Thoracic aorta (tissue), 2 donors: ENCODE data around the gene NFX1. TPM values are rescaled to one million over a fixed set of nuclear protein-coding genes. Genes with fewer than 3 reads are reported as not detected.

ENCODE experiments used
- ATAC-seq: fragments of 150-250 bp; one replicate; pipeline ENCODE4 v1.8.0; 2017; ENCODE audit warnings: low read depth; ENCODE audit not compliant: insufficient number of reproducible peaks, low FRiP score
- DNase-seq: peaks from one replicate; pipeline ENCODE4 v3.0.0-alpha.2; 2020; ENCODE audit warnings: low spot score
- H3K27ac ChIP-seq, 2 donors: fragments of 200-600 bp; sonication (generic); 1 replicate in 1 of 2; 2 replicates in 1 of 2; pipeline ENCODE4 v1.5.1; 2016; ENCODE audit warnings: mild to moderate bottlenecking in 2 of 2, moderate library complexity in 2 of 2
- H3K27me3 ChIP-seq: fragments of 200-600 bp; sonication (generic); replicated peaks from 2 replicates; pipeline ENCODE4 v1.6.0; 2016; ENCODE audit warnings: mild to moderate bottlenecking; ENCODE audit not compliant: insufficient read depth
- H3K36me3 ChIP-seq: fragments of 200-600 bp; sonication (generic); one replicate; pipeline ENCODE4 v1.5.1; 2016
- H3K4me1 ChIP-seq, 2 donors: fragments of 200-600 bp; sonication (generic); 1 replicate in 1 of 2; 2 replicates in 1 of 2; pipeline versions ENCODE4 v1.5.1 to v1.6.0; 2016; ENCODE audit warnings: low read depth in 2 of 2, mild to moderate bottlenecking in 1 of 2; ENCODE audit not compliant: control insufficient read depth in 1 of 2
- H3K4me3 ChIP-seq: fragments of 200-600 bp; sonication (generic); 2 replicates; pipeline ENCODE4 v1.5.1; 2016; ENCODE audit warnings: mild to moderate bottlenecking
- H3K9me3 ChIP-seq: fragments of 200-600 bp; sonication (generic); 2 replicates; pipeline ENCODE4 v1.5.1; 2016
- CTCF ChIP-seq: fragments of 200-600 bp; sonication (generic); IDR thresholded peaks from one replicate; pipeline ENCODE4 v1.5.1; 2019; ENCODE audit warnings: antibody characterized with exemption
- total RNA-seq, 2 donors: library from RNA; depleted of rRNA; stranded (reverse); fragments of >200 nt; gene quantifications; one replicate each; pipeline versions ENCODE4 v1.1.0 to v1.2.3, GENCODE V29; 2016

Gene NFX1
- total RNA-seq, 2 donors from 2014 or later = 22.5 to 39.7 TPM

- Histone ChIP-seq H3K4me1 (no peaks in the 10 kb centered on the region), H3K27ac (no peak overlapping the region), H3K4me3 (no peak overlapping the region), H3K9me3 (no peaks in the 10 kb centered on the region), H3K36me3 (peaks cover 57% of the 10 kb centered on the region), H3K27me3 (no peaks in the 10 kb centered on the region)
- no peak for DNase-seq
- ATAC-seq = no peak
- no peak for TF ChIP-seq CTCF
These were observed 49.9 kb downstream of the NFX1 start for GRCh38 chr9:33340186-33340585.

GRCh38 chr9:33341182-33341581, 50.9 kb downstream of the NFX1 start:
- Histone ChIP-seq H3K4me1 (no peaks in the 10 kb centered on the region), H3K27ac (no peak overlapping the region), H3K9me3 (no peaks in the 10 kb centered on the region), H3K27me3 (no peaks in the 10 kb centered on the region), H3K4me3 (no peak overlapping the region), H3K36me3 (peaks cover 60% of the 10 kb centered on the region)
- no peak for TF ChIP-seq CTCF
- ATAC-seq (no peak), DNase-seq (no peak)

- TF ChIP-seq CTCF = no peak
- H3K27ac ChIP-seq = no peak overlapping the region
These were observed 53.8 kb downstream of the NFX1 start for GRCh38 chr9:33344145-33344544.

GRCh38 chr9:33346564-33346963, 56.2 kb downstream of the NFX1 start:
- H3K27ac ChIP-seq = no peak overlapping the region

More at GRCh38 chr9:33344145-33344544, 53.8 kb downstream of the NFX1 start:
- Histone ChIP-seq H3K9me3 (no peaks in the 10 kb centered on the region), H3K27me3 (no peaks in the 10 kb centered on the region), H3K4me3 (no peak overlapping the region), H3K36me3 (peaks cover 62% of the 10 kb centered on the region), H3K4me1 (no peaks in the 10 kb centered on the region)
- ATAC-seq = no peak
- no peak for DNase-seq

GRCh38 chr9:33348998-33349397, 58.7 kb downstream of the NFX1 start:
- H3K36me3 ChIP-seq = peaks cover 32% of the 10 kb centered on the region
- H3K4me3 ChIP-seq = no peak overlapping the region
- H3K9me3 ChIP-seq = no peaks in the 10 kb centered on the region
- H3K4me1 ChIP-seq = peaks cover 5 to 17% of the 10 kb centered on the region in 2 donors
- H3K27me3 ChIP-seq = no peaks in the 10 kb centered on the region
- ATAC-seq (no peak), DNase-seq (no peak)
- TF ChIP-seq CTCF = no peak
- H3K27ac ChIP-seq = peak overlapping the region in 1 of 2 donors; percentile 87

More at GRCh38 chr9:33346564-33346963, 56.2 kb downstream of the NFX1 start:
- no peaks in the 10 kb centered on the region for H3K27me3 ChIP-seq
- ATAC-seq (no peak), DNase-seq (no peak)
- no peak overlapping the region for H3K4me3 ChIP-seq
- H3K36me3 ChIP-seq = peaks cover 44% of the 10 kb centered on the region
- TF ChIP-seq CTCF = no peak
- no peaks in the 10 kb centered on the region for H3K9me3 ChIP-seq
- peaks cover 5 to 17% of the 10 kb centered on the region in 2 donors for H3K4me1 ChIP-seq
